GM23338 (cell line): ENCODE data around the gene HMGCS1. TPM values are rescaled to one million over a fixed set of nuclear protein-coding genes. Genes with fewer than 3 reads are reported as not detected.

Experiments used
- ATAC-seq: fragments of 200-7000 bp; cut with Tn5 transposase; 3 replicates; pipeline ENCODE4 v1.9.1; 2020
- DNase-seq: peaks from one replicate; pipeline ENCODE4 v3.0.0-alpha.2; 2015; ENCODE audit warnings: low spot score
- H2AFZ ChIP-seq: fragments of 200-600 bp; sonication (generic); 2 replicates; pipeline ENCODE4 v1.8.0; 2016; ENCODE audit warnings: antibody characterized with exemption, mild to moderate bottlenecking, moderate library complexity
- H3F3A ChIP-seq: fragments of 200-600 bp; sonication (generic); replicated peaks from 2 replicates; pipeline ENCODE4 v1.8.0; 2017; ENCODE audit warnings: antibody characterized with exemption, mixed run types, low read depth
- H3K27ac ChIP-seq: fragments of 200-600 bp; sonication (generic); 2 replicates; pipeline ENCODE4 v1.6.1; 2016; ENCODE audit warnings: low read depth
- H3K27me3 ChIP-seq: fragments of 200-600 bp; sonication (generic); 2 replicates; pipeline ENCODE4 v1.8.0; 2016; ENCODE audit warnings: mild to moderate bottlenecking, mixed run types, moderate library complexity; ENCODE audit not compliant: insufficient read depth
- H3K36me3 ChIP-seq: fragments of 200-600 bp; sonication (generic); 2 replicates; pipeline ENCODE4 v1.8.0; 2016; ENCODE audit warnings: mild to moderate bottlenecking; ENCODE audit not compliant: insufficient read depth
- H3K4me1 ChIP-seq: fragments of 200-600 bp; sonication (generic); 2 replicates; pipeline ENCODE4 v1.8.0; 2016; ENCODE audit warnings: mild to moderate bottlenecking, moderate library complexity; ENCODE audit not compliant: insufficient read depth
- H3K4me2 ChIP-seq: fragments of 200-600 bp; sonication (generic); 2 replicates; pipeline ENCODE4 v1.7.1; 2017; ENCODE audit warnings: mixed run types
- H3K4me3 ChIP-seq: fragments of 200-600 bp; sonication (generic); 2 replicates; pipeline ENCODE4 v1.6.1; 2016; ENCODE audit warnings: mixed run types
- H3K79me2 ChIP-seq: fragments of 200-600 bp; sonication (generic); replicated peaks from 2 replicates; pipeline ENCODE4 v1.8.0; 2017; ENCODE audit warnings: mild to moderate bottlenecking; ENCODE audit not compliant: insufficient read depth
- H3K9me2 ChIP-seq: fragments of 200-600 bp; sonication (generic); 2 replicates; pipeline ENCODE4 v1.8.0; 2017; ENCODE audit not compliant: insufficient read depth
- H4K20me1 ChIP-seq: fragments of 200-600 bp; sonication (generic); replicated peaks from 2 replicates; pipeline ENCODE4 v1.8.0; 2017; ENCODE audit warnings: mild to moderate bottlenecking; ENCODE audit not compliant: insufficient read depth
- H3K27ac Mint-ChIP-seq: 2 replicates; pipeline ENCODE4 v1.8.0; 2020; ENCODE audit warnings: inconsistent platforms, mild to moderate bottlenecking, moderate library complexity, mixed read lengths
- H3K27me3 Mint-ChIP-seq: 3 replicates; pipeline ENCODE4 v1.8.0; 2022; ENCODE audit warnings: low read depth, mild to moderate bottlenecking, moderate library complexity, mixed read lengths, inconsistent platforms; ENCODE audit not compliant: insufficient read depth, poor library complexity
- H3K36me3 Mint-ChIP-seq: 3 replicates; pipeline ENCODE4 v1.8.0; 2021; ENCODE audit warnings: low read depth, mild to moderate bottlenecking, inconsistent platforms, moderate library complexity, mixed read lengths
- H3K4me1 Mint-ChIP-seq: 3 replicates; pipeline ENCODE4 v1.8.0; 2020; ENCODE audit warnings: mild to moderate bottlenecking, inconsistent platforms, mixed read lengths
- H3K4me3 Mint-ChIP-seq: 3 replicates; pipeline ENCODE4 v1.8.0; 2021; ENCODE audit warnings: moderate library complexity, mild to moderate bottlenecking, inconsistent platforms, mixed read lengths
- H3K9me3 Mint-ChIP-seq: 3 replicates; pipeline ENCODE4 v1.8.0; 2020; ENCODE audit warnings: moderate library complexity, mild to moderate bottlenecking, inconsistent platforms, mixed read lengths
- EZH2 ChIP-seq: fragments of 200-600 bp; sonication (generic); IDR thresholded peaks from one replicate; pipeline ENCODE4 v1.8.0; 2017; ENCODE audit warnings: antibody characterized with exemption, mild to moderate bottlenecking, low read depth; ENCODE audit not compliant: unreplicated experiment
- POLR2AphosphoS5 ChIP-seq: IDR thresholded peaks from 2 replicates; pipeline ENCODE4 v1.6.1; 2016; ENCODE audit warnings: antibody characterized with exemption, low read depth
- ZNF114 ChIP-seq: fragments of 250-450 bp; sonication (Bioruptor Pico); IDR thresholded peaks from 2 replicates; pipeline ENCODE4 v1.5.0; 2020; ENCODE audit warnings: mild to moderate bottlenecking, moderate library complexity
- ZNF331 ChIP-seq: fragments of 250-450 bp; sonication (Bioruptor Pico); IDR thresholded peaks from 2 replicates; pipeline ENCODE4 v1.5.0; 2020; ENCODE audit warnings: low read depth, mild to moderate bottlenecking, moderate library complexity
- polyA plus RNA-seq: library from polyadenylated mRNA; unstranded; fragments of >200 nt; fragmentation: Nextera tagmentation; extraction: Ambion mirVana; gene quantifications from 2 replicates; pipeline ENCODE4 v1.2.1, GENCODE V29; 2016
- total RNA-seq: library from RNA; depleted of rRNA; stranded (reverse); fragments of >200 nt; shearing (Covaris generic); gene quantifications from 2 replicates; pipeline ENCODE4 v1.2.3, GENCODE V29; 2014
- TF ChIP-seq, protein P1 (sequence below): IDR thresholded peaks from one replicate; pipeline ENCODE4 v1.6.1; 2018; ENCODE audit warnings: antibody characterized with exemption; ENCODE audit not compliant: unreplicated experiment
- TF ChIP-seq, protein P2 (sequence below): IDR thresholded peaks from 2 replicates; pipeline ENCODE4 v1.6.1; 2016; ENCODE audit warnings: antibody characterized with exemption
- TF ChIP-seq, protein P3 (sequence below): fragments of 250-450 bp; sonication (Bioruptor Pico); IDR thresholded peaks from 2 replicates; pipeline ENCODE4 v1.5.0; 2020; ENCODE audit warnings: mild to moderate bottlenecking, moderate library complexity

The HMGCS1 gene
- total and polyA plus RNA-seq, 2 experiments from 2014 or later: 172 to 278 TPM

DNA sequence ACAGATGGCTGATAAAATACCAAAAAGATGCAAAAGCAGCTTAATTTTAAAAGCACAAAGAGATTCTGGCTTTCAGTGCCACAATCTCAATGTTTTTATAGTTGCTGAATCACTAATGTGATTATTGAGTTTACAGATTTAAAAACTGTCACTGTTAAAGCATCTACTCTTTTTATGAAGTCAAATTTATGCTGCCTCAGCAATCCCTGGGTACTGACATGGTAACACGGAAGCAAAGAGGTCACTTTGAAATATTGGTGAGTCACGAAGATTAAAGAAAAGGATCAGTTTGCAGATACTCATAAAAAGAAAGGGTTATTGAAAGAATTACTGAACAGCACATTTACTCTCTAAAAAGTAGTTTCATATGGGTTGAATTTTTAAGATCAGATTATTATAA, 39.7 kb upstream of the HMGCS1 start:
- ATAC-seq: no peak

More for the DNA sequence above, 39.7 kb upstream of the HMGCS1 start:
- H3K4me2 ChIP-seq: no peak overlapping the region
- no peaks in the 10 kb centered on the region for H3K27me3 ChIP-seq
- no peaks in the 10 kb centered on the region; the same call in 2 of the 3 replicates for H3K9me3 Mint-ChIP-seq
- H3K27ac ChIP-seq: no peak overlapping the region
- H4K20me1 ChIP-seq: no peaks in the 10 kb centered on the region
- H3K4me1 Mint-ChIP-seq: no peaks in the 10 kb centered on the region
- no peaks in the 10 kb centered on the region for H3K4me1 ChIP-seq
- H3K4me3 Mint-ChIP-seq: no peak overlapping the region
- no peaks in the 10 kb centered on the region for H3F3A ChIP-seq
- peaks cover 2% of the 10 kb centered on the region for H3K27me3 Mint-ChIP-seq
- H2AFZ ChIP-seq: no peak overlapping the region
- H3K27ac Mint-ChIP-seq: no peak overlapping the region
- no peak overlapping the region for H3K4me3 ChIP-seq
- DNase-seq: no peak
- no peaks in the 10 kb centered on the region for H3K79me2 ChIP-seq
- no peaks in the 10 kb centered on the region for H3K9me2 ChIP-seq
- TF ChIP-seq, protein P1, sequence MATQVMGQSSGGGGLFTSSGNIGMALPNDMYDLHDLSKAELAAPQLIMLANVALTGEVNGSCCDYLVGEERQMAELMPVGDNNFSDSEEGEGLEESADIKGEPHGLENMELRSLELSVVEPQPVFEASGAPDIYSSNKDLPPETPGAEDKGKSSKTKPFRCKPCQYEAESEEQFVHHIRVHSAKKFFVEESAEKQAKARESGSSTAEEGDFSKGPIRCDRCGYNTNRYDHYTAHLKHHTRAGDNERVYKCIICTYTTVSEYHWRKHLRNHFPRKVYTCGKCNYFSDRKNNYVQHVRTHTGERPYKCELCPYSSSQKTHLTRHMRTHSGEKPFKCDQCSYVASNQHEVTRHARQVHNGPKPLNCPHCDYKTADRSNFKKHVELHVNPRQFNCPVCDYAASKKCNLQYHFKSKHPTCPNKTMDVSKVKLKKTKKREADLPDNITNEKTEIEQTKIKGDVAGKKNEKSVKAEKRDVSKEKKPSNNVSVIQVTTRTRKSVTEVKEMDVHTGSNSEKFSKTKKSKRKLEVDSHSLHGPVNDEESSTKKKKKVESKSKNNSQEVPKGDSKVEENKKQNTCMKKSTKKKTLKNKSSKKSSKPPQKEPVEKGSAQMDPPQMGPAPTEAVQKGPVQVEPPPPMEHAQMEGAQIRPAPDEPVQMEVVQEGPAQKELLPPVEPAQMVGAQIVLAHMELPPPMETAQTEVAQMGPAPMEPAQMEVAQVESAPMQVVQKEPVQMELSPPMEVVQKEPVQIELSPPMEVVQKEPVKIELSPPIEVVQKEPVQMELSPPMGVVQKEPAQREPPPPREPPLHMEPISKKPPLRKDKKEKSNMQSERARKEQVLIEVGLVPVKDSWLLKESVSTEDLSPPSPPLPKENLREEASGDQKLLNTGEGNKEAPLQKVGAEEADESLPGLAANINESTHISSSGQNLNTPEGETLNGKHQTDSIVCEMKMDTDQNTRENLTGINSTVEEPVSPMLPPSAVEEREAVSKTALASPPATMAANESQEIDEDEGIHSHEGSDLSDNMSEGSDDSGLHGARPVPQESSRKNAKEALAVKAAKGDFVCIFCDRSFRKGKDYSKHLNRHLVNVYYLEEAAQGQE: no peak
- TF ChIP-seq, protein P2, sequence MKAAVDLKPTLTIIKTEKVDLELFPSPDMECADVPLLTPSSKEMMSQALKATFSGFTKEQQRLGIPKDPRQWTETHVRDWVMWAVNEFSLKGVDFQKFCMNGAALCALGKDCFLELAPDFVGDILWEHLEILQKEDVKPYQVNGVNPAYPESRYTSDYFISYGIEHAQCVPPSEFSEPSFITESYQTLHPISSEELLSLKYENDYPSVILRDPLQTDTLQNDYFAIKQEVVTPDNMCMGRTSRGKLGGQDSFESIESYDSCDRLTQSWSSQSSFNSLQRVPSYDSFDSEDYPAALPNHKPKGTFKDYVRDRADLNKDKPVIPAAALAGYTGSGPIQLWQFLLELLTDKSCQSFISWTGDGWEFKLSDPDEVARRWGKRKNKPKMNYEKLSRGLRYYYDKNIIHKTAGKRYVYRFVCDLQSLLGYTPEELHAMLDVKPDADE: no peak
- TF ChIP-seq, protein P3, sequence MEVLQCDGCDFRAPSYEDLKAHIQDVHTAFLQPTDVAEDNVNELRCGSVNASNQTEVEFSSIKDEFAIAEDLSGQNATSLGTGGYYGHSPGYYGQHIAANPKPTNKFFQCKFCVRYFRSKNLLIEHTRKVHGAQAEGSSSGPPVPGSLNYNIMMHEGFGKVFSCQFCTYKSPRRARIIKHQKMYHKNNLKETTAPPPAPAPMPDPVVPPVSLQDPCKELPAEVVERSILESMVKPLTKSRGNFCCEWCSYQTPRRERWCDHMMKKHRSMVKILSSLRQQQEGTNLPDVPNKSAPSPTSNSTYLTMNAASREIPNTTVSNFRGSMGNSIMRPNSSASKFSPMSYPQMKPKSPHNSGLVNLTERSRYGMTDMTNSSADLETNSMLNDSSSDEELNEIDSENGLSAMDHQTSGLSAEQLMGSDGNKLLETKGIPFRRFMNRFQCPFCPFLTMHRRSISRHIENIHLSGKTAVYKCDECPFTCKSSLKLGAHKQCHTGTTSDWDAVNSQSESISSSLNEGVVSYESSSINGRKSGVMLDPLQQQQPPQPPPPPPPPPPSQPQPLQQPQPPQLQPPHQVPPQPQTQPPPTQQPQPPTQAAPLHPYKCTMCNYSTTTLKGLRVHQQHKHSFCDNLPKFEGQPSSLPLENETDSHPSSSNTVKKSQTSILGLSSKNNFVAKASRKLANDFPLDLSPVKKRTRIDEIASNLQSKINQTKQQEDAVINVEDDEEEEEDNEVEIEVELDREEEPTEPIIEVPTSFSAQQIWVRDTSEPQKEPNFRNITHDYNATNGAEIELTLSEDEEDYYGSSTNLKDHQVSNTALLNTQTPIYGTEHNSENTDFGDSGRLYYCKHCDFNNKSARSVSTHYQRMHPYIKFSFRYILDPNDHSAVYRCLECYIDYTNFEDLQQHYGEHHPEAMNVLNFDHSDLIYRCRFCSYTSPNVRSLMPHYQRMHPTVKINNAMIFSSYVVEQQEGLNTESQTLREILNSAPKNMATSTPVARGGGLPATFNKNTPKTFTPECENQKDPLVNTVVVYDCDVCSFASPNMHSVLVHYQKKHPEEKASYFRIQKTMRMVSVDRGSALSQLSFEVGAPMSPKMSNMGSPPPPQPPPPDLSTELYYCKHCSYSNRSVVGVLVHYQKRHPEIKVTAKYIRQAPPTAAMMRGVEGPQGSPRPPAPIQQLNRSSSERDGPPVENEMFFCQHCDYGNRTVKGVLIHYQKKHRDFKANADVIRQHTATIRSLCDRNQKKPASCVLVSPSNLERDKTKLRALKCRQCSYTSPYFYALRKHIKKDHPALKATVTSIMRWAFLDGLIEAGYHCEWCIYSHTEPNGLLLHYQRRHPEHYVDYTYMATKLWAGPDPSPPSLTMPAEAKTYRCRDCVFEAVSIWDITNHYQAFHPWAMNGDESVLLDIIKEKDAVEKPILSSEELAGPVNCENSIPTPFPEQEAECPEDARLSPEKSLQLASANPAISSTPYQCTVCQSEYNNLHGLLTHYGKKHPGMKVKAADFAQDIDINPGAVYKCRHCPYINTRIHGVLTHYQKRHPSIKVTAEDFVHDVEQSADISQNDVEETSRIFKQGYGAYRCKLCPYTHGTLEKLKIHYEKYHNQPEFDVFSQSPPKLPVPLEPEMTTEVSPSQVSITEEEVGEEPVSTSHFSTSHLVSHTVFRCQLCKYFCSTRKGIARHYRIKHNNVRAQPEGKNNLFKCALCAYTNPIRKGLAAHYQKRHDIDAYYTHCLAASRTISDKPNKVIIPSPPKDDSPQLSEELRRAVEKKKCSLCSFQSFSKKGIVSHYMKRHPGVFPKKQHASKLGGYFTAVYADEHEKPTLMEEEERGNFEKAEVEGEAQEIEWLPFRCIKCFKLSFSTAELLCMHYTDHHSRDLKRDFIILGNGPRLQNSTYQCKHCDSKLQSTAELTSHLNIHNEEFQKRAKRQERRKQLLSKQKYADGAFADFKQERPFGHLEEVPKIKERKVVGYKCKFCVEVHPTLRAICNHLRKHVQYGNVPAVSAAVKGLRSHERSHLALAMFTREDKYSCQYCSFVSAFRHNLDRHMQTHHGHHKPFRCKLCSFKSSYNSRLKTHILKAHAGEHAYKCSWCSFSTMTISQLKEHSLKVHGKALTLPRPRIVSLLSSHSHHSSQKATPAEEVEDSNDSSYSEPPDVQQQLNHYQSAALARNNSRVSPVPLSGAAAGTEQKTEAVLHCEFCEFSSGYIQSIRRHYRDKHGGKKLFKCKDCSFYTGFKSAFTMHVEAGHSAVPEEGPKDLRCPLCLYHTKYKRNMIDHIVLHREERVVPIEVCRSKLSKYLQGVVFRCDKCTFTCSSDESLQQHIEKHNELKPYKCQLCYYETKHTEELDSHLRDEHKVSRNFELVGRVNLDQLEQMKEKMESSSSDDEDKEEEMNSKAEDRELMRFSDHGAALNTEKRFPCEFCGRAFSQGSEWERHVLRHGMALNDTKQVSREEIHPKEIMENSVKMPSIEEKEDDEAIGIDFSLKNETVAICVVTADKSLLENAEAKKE (CRISPR knock-in tag): no peak
- TF ChIP-seq ZNF114 (CRISPR knock-in tag) (no peak), EZH2 (no peak), ZNF331 (CRISPR knock-in tag) (no peak), POLR2AphosphoS5 (no peak)
- H3K36me3 ChIP-seq: no peaks in the 10 kb centered on the region
- no peaks in the 10 kb centered on the region for H3K36me3 Mint-ChIP-seq
